Body of pancreas (tissue), 4 donors: ENCODE measurements around the gene FBXO7. TPM values are rescaled to one million over a fixed set of nuclear protein-coding genes. Genes with fewer than 3 reads are reported as not detected.
"Not testable (repeated sequence)": the region's sequence is repeated elsewhere in the genome, so short reads cannot be mapped to it uniquely, and the experiment has no call there.

Experiments used
- ATAC-seq: fragments of 150-250 bp; one replicate; pipeline ENCODE4 v1.9.1; 2016
- DNase-seq, 4 donors: peaks; one replicate each; pipeline ENCODE4 v3.0.0-alpha.2; 2019
- H3K27ac ChIP-seq, 4 donors: fragments of 200-600 bp; sonication (generic); 1 replicate in 3 of 4; 2 replicates in 1 of 4; pipeline versions ENCODE4 v1.5.1 to v1.6.1; 2016 to 2019; ENCODE audit warnings: mild to moderate bottlenecking in 1 of 4, mixed read lengths in 1 of 4, moderate library complexity in 1 of 4
- H3K27me3 ChIP-seq, 2 donors: fragments of 200-600 bp; sonication (generic); one replicate each; pipeline ENCODE4 v1.6.0; 2016; ENCODE audit warnings: mild to moderate bottlenecking in 1 of 2
- H3K36me3 ChIP-seq, 2 donors: fragments of 200-600 bp; sonication (generic); replicated peaks in 1 of 2; 2 replicates each; pipeline ENCODE4 v1.5.1; 2016; ENCODE audit warnings: low read depth in 2 of 2; ENCODE audit not compliant: insufficient read depth in 1 of 2
- H3K4me1 ChIP-seq: fragments of 200-600 bp; sonication (generic); one replicate; pipeline ENCODE4 v1.6.0; 2016
- H3K4me3 ChIP-seq, 2 donors: fragments of 200-600 bp; sonication (generic); 1 replicate in 1 of 2; 2 replicates in 1 of 2; pipeline ENCODE4 v1.5.1; 2016 to 2019
- H3K9me3 ChIP-seq, 3 donors: fragments of 200-600 bp; sonication (generic); 1 replicate in 2 of 3; 2 replicates in 1 of 3; pipeline ENCODE4 v1.5.1; 2016
- CTCF ChIP-seq, 7 experiments: fragments of 450-650 bp in 4 of 7; fragments of 200-600 bp in 3 of 7; sonication (generic) in 3 of 7; IDR thresholded peaks; one replicate each; pipeline ENCODE4 v1.5.1; 2016 to 2019; ENCODE audit warnings: antibody characterized with exemption in 7 of 7
- POLR2A ChIP-seq, 3 donors: fragments of 450-650 bp; IDR thresholded peaks; one replicate each; pipeline ENCODE4 v1.6.1; 2016; ENCODE audit warnings: antibody characterized with exemption in 3 of 3, mild to moderate bottlenecking in 2 of 3
- WGBS, 2 donors: methylation state at CpG; one replicate each; pipeline ENCODE4 v1.1.5; 2017; 5-methylcytosine and 5-hydroxymethylcytosine counted together
- intact Hi-C: fragments of 100-400 bp; cut with DNase I; formaldehyde crosslinking; loops from one replicate; pipeline ENCODE4 v1.15.1; 2023
- total RNA-seq, 2 donors: library from RNA; depleted of rRNA; stranded (reverse); fragments of >200 nt; gene quantifications; one replicate each; pipeline ENCODE4 v1.1.0, GENCODE V29; 2016

Gene FBXO7
- total RNA-seq, 2 donors from 2014 or later, result 54.2 to 56.7 TPM

- 89 to 91% methylated on average over 5 of the region's 5 CpGs for WGBS, 2 donors
- TF ChIP-seq CTCF (IDR thresholded peaks at IDR 0.05), result no peak
- no peak for TF ChIP-seq POLR2A (IDR thresholded peaks at IDR 0.05)
- Histone ChIP-seq H3K4me1 (peaks cover 20% of the 10 kb centered on the region), H3K9me3 (no peaks in the 10 kb centered on the region), H3K27ac (no peak overlapping the region), H3K4me3 (no peak overlapping the region), H3K27me3 (no peaks in the 10 kb centered on the region), H3K36me3 (no peaks in the 10 kb centered on the region)
- DNase-seq (no peak), ATAC-seq (no peak)
- intact Hi-C loops, result loop anchor here (10.0 kb wide), 1 partner anchor 503 kb away; no protein-coding TSS in a partner anchor
Observed at GRCh38 chr22:32477596-32477995, 3.0 kb downstream of the FBXO7 start.

GRCh38 chr22:32478552-32478951 is 3.9 kb downstream of the FBXO7 start:
- H3K4me1 ChIP-seq, result peaks cover 18% of the 10 kb centered on the region
- H3K36me3 ChIP-seq, H3K4me3 ChIP-seq, H3K27ac ChIP-seq, H3K9me3 ChIP-seq, ATAC-seq, DNase-seq, H3K27me3 ChIP-seq: not testable (repeated sequence)
- 90 to 93% methylated on average over 2 of the region's 2 CpGs for WGBS, 2 donors
- intact Hi-C loops, result loop anchor here (10.0 kb wide), 1 partner anchor 504 kb away; no protein-coding TSS in a partner anchor

- ATAC-seq, result no peak
- H3K36me3 ChIP-seq, result peaks cover 0 to 1% of the 10 kb centered on the region in 2 donors
- H3K4me3 ChIP-seq, result no peak overlapping the region
- 81 to 87% methylated on average over 3 of the region's 3 CpGs for WGBS, 2 donors
- H3K27ac ChIP-seq, result no peak overlapping the region
- H3K27me3 ChIP-seq, result no peaks in the 10 kb centered on the region
- intact Hi-C loops, result loop anchor here (10.0 kb wide), 1 partner anchor 504 kb away; no protein-coding TSS in a partner anchor
- peaks cover 13% of the 10 kb centered on the region for H3K4me1 ChIP-seq
- TF ChIP-seq CTCF (IDR thresholded peaks at IDR 0.05) (no peak), POLR2A (IDR thresholded peaks at IDR 0.05) (no peak)
- H3K9me3 ChIP-seq, result no peaks in the 10 kb centered on the region
- no peak for DNase-seq
Observed at GRCh38 chr22:32478994-32479393, 4.4 kb downstream of the FBXO7 start.

- H3K4me3 ChIP-seq, result no peak overlapping the region
- no peak overlapping the region for H3K27ac ChIP-seq
- H3K4me1 ChIP-seq, result peaks cover 11% of the 10 kb centered on the region
- no peak for DNase-seq
- no peaks in the 10 kb centered on the region for H3K27me3 ChIP-seq
- TF ChIP-seq POLR2A (IDR thresholded peaks at IDR 0.05) (no peak), CTCF (IDR thresholded peaks at IDR 0.05) (no peak)
- intact Hi-C loops, result no loop called here
- peaks cover 0 to 2% of the 10 kb centered on the region in 2 donors for H3K36me3 ChIP-seq
- 91 to 100% methylated on average over 1 of the region's 1 CpG for WGBS, 2 donors
- no peak for ATAC-seq
- H3K9me3 ChIP-seq, result no peaks in the 10 kb centered on the region
Observed at GRCh38 chr22:32480238-32480637, 5.6 kb downstream of the FBXO7 start.

GRCh38 chr22:32482708-32483107 is 8.1 kb downstream of the FBXO7 start:
- 43 to 54% methylated on average over 1 of the region's 1 CpG for WGBS, 2 donors
- H3K9me3 ChIP-seq, result no peaks in the 10 kb centered on the region
- no peak overlapping the region for H3K4me3 ChIP-seq
- no peak for ATAC-seq
- TF ChIP-seq POLR2A (IDR thresholded peaks at IDR 0.05) (no peak), CTCF (IDR thresholded peaks at IDR 0.05) (no peak)
- intact Hi-C loops, result no loop called here
- H3K36me3 ChIP-seq, result peaks cover 0 to 8% of the 10 kb centered on the region in 2 donors
- no peaks in the 10 kb centered on the region for H3K27me3 ChIP-seq
- no peaks in the 10 kb centered on the region for H3K4me1 ChIP-seq
- DNase-seq, result no peak
- no peak overlapping the region for H3K27ac ChIP-seq
